ENCODE data around the gene EFHB.
"Not testable (repeated sequence)": the region's sequence is repeated elsewhere in the genome, so short reads cannot be mapped to it uniquely, and the experiment has no call there.

Gene EFHB, protein sequence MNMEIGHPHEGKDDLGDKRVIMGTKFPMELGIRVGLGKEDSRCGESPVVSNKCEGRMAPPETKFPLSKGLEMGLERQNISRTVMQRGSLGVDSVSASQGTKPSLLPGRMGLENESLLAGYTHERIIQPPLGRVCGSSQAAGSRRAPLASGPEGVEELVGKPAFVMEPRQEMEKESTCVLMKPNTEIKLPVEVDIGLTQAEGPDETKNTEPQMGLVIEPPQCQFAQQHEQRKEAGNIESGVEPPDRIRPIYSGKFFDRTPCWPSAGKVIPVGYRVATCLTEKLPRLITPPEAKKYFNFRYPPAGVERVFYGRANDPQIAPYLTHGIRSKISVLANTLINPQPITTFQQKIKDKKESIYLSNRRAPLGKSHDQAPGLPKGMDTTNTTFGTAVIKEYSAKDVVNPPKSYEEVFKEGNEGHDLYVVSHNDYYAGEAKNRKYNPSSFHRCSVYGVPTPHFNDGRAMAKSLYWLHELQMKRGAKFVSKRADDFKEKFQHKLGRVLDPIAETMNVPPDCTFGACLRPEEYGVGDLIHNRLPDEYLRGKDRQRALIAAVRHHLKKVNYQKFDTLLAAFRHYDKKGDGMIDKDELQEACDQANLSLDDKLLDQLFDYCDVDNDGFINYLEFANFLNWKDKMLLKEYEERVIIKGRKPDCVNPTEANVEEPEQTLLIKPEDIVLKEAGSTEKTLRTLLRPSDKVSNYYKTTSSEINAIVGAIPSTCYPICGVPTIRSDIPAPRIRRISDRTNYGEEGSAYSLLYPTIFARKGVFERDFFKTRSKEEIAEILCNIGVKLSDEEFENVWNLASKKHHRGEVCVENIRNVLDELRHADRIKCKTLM

DNA sequence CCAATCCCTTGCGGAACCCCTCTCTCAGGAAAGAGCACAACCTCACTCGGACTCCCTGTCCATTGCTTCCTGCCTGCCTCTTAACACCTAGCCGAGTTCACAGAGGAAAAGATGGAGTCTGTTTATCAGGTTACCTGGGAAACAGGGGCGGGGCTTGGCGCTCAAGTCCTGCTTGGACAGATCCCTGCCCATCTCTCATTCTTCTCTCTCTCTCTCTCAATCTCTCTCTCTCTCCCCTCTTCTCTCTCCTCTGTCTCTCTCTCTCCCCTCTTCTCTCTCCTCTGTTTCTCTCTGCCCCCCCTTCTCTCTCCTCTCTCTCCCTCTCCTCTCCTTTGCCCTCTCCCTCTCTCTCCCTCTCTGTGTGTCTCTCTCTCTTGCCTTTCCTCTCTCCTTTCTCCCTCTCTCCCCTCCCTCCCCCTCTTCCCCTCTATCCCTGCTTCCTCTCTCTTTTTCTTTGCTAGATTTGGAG, at the start of gene EFHB:
Gene EFHB (minus strand): TSS at position 120 of the 469 bp plus-strand sequence. CDS start 199 bp downstream, outside the sequence.
- peak; percentile 26 for DNase-seq

DNA sequence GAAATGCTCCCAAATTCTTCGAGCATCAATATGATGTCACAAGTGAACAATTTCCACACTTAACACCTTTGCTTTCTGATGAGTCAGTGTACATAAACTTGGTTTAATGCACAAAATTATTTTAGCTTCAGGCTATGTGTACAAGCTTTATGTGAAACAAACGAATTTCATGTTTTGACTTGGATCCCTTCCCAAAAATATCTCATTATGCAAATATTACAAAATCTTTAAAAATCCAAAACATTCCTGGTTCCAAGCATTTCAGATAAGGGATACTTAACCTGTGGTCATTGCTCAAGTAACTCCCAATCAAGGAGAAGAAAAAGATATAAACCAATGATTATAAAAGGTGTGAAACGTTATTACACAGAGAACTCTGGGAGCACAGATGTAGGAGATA, 38.0 kb upstream of the EFHB start:
- no peak for DNase-seq

DNA sequence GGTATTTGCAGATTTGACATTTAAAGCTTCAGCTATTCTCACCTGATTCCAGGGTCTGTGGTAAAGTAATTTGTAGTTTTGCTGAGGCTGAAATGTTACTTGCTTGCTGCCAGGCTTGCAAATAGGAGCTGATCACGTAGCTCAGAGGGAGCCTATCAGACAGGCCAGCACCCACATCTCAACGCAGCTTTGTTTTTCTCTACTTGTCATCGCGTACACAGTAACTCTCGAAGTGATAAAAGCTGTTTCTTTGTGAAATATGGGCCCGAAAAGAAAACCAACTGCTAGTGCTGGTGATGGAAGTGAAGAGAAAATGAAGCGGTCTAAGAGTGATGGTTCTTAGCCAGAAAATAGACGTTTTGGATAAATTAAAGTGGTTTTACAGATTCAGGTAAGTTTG, 36.3 kb upstream of the EFHB start:
- no peak for DNase-seq

DNA sequence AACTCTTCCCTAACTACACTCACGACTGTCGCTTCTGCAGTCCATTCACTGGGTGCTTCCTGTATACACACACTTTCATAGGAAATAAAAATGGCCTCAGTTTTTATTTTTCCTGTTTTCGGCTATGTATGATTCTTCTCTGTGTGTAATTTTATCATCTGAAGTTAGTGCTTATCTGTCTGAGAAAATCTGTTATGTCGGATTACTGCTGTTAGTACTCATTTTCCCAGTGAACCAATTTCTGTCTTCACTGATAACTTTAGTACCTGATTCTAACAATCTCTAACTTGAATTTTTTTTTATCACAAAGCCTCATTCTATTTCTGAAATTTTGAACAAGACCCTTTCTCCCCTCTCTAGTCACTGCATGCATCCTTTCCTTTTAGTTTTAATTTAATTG, 33.8 kb upstream of the EFHB start:
- DNase-seq, result no peak

DNA sequence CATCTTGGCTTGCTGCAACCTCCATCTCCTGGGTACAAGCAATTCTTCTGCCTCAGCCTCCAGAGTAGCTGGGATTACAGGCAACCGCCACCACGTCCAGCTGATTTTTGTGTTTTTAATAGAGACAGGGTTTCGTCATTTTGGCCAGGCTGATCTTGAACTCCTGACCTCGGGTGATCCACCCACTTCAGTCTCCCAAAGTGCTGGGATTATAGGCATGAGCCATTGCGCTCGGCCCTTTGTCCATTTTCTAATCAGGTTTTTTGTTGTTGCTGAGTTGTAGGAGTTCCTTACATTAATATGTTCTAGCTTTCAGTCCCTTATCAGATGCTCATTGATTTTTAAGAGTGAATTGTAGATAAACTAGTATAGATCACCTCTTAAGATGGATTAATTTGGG, 33.2 kb upstream of the EFHB start:
- no peak for DNase-seq

DNA sequence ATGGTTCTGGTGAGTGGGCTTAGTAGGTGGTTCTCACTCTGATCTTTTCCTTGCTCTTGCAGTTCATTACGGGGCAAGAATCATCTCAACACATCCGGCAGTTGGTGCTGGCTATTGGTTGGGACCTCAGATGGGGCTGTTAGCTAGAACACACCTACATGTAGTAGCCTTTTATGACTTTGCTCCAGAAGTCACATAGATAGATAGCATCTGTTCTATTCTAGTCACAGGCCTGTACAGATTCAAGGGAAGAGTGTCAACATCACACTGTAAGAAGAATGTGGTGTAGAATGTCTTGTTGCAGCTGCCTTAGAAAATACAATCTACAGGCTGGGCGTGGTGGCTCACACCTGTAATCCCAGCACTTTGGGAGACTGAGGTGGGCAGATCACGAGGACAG, 27.9 kb upstream of the EFHB start:
- no peak for DNase-seq

DNA sequence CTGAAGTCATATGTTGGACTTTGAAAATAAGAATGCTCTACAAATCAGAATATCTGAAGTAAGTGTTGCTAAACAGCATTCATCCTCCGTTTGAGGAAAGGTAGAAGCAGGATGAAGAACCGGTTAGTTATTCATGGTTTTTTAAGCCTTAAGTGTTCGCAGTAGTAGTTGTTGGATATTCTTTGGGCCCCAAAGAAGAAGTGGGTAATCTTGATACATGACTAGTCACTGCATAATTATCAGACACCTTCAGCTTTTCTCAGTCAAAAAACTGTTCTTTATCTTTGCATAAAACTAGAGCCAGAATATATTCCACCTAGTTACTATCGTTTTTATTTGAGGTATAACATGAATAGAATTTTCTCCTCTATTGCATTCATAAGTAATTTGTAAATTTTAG, 26.7 kb upstream of the EFHB start:
- DNase-seq, result no peak

DNA sequence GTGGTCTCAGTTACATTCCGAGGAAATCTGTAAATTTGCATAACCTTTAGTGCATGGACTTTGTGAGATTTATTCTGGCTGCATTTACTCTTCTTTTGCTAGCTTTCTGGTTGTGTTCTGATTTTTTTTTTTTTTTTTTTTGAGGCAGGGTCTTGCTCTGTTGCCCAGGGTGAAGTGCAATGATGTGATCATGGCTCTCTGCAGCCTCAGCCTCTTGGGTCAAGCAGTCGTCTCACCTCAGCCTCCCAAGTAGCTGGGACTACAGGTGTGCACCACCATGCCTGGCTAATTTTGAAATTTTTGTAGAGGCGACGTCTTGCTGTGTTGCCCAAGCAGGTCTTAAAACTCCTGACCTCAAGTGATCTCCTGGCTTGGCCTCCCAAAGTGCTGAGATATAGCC, 25.5 kb upstream of the EFHB start:
- DNase-seq, result no peak

DNA sequence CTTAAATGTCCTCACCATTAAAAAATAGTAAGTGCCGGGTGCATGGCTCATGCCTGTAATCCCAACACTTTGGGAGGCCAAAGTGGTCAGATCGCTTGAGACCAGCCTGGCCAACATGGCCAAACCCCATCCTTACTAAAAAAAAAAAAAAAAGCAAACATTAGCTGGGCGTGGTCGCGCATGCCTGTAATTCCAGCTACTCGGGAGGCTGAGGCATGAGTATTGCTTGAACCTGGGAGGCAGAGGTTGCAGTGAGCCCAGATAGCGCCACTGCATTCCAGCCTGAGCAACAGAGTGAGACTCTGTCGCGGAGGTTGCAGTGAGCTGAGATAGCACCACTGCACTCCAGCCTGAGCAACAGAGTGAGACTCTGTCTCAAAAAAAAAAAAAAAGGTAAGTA, 23.3 kb upstream of the EFHB start:
- not testable (repeated sequence) for DNase-seq

DNA sequence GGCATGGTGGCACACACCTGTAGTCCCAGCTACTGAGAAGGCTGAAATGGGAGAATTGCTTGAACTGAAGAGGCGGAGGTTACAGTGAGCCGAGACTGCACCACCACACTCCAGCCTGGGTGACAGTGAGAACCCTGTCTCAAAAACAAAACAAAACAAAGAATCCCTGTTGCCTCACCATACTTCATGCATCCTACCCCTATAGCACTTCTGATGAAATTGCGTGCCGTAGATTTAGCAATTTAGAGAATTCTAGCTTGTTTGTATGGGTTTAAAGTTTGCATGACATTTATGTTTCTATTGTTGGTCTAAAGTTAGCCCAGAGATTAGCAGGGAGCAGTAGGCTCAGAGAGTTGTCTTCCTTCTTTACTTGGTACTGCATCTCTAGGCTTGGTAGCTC, 20.7 kb upstream of the EFHB start:
- no peak for DNase-seq

DNA sequence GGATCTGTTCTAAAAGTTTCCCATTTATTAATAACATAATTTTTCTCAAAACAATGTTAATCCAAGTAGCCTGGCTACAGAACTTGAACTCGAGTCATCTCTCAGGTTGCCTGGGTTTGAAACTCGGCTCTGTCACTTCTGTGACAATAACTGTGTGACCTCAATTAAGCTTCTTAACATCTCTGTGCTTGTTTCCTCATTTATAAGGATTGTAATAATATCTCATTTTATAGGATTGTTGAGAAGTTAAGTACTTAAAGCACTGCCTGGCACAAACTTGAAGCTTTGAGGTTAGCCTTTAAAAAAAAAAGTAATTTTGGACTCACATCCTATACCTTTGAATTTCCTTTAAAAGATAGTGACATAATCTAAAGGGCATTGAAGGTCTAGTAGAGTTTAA, 16.3 kb upstream of the EFHB start:
- DNase-seq, result no peak

DNA sequence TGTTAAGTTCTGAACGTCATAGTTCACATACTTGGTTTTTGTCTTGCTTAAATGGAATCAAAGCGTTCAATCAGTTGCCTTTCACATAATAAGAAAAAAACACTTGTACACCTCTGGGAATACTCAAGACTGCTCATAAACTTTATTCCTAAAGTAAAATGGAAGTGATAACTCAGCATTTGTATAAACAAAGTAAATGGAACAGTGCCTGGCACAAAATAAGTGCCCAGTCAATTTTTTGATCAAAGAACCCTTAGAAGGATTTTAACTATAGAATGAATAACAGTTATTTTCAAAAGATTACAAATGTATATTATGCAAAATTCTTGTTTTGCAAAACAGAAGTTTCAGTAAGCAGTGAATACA, 14.2 kb upstream of the EFHB start:
- DNase-seq, result no peak

DNA sequence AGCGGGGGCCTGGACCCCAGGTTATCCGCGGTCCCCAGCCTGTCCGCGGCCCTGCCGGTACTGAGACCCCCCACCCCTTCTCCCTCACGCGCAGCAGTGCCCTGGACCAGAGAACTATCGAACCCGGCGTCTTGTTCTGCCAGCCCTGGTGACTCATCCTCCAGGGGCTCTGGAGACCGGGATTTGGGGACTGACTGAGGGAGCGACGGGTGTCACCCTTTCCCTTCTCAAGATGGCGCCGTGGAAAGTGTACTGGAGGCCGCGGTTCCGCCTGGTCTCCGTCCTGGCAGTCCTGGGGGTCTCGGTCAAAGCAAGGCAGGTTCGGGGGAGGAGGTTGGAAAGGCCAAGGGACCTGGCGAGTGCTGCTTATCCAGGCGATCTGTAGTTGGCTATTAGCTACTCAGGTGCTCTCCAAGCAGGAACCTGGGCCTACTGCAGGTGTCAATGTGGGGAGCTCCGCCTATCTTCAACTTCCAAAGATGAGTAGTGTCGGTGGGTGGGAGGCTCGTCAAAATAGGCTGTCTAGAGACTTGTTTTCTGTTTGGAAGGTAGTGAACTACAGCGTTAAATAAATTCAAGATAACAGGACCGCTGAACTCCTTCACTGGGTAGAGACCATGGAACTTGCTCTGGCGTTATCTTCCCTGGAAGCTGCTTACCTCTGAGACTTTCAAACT, 13.7 kb upstream of the EFHB start:
- DNase-seq, result peak; percentile 64

DNA sequence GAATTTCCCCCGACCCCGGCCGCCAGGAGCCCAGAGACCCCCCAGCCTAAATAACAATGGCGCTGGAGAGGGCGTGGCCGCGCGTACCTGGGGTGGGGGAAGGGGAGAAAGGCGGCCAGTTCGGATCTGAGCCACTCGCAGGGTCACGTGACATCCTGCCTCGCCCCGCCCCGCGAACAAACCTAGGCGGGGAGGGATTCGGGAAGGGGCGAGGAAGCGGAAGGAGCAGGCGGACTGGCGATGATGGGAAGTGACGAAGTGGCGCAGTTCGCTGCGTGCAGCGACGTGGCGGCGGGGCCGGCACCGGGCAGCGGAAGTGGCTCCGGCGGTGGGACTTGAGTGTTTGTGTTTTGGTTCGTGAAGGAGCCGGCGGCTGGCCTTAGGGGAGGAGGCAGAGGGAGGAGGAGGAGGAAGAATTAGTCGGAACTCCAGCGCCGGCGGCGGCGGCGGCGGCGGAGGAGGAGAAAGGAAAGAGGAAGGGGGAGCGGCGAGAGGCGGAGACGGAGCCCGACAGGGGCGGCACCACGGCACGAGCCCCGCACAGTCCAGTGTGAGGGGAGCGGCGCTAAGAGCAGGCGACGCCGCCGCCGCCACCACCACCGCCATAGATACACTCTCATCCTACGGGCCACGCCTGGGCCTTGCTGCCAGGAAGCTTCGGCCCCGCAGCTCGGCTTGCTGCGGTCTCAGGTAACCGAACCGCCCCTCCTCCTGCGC, 13.0 kb upstream of the EFHB start, which contains the start of gene RAB5A:
Gene RAB5A (plus strand): TSS at position 266 of the 717 bp plus-strand sequence. CDS start 3,802 bp downstream, outside the sequence.
- peak; percentile 99 for DNase-seq

DNA sequence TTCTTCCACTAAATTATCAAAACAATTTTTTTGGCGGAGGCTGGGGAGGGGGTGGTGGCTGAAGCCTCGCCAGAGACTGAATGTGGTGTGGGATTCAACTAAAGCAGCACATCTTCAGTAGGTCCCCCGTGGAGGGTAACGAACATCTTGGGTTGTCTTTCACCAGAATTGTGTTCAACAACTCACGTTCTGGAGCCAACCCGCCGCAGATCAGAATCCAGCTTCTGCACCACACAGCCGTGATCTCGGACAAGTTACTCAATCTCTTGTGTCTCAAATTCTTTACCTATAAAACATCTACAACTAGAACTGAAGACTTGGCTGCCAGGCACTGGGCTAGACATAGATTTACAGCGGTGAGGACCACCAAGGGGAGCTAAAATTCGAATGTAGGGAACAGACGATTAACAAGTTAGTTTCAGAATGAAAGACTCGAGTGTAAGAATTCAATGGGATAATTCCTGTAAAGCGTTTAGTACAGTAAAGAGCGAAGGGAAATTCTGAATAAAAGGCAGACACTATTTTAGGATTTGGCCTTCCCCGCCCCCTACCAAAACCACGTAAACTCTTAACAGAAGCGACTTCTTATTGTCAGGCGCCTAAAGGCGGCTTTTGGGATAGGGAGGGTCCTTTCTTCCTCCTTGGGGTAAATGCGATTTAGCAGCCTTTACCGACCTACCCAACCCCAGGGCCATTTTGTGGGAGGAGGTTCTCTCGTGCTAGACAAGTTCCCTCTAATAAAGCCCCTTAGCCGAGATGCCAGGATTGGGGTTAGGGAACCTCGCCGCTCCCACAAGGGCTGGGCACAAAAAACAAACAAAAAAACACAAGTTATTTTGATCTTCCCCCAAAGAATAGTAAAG, 12.2 kb upstream of the EFHB start:
- peak; percentile 23 for DNase-seq

DNA sequence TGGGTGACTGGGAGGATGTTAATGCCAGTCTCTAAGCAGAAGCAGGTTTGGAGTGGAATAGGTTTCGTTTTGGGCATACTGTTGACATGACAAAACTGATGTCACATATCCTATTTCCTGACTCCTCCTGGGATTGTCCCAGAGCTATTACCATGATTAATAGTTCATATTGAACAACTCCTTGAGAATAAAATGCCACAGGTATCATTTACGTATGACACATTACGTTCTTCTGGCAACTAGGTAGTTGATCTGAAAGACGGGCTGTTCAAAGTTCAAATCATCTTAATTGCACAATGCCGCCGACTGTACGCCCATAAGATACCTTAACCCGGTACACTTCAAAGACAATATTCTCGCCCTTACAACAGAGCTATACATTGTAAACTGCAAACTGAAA, 11.5 kb upstream of the EFHB start:
- DNase-seq, result no peak

DNA sequence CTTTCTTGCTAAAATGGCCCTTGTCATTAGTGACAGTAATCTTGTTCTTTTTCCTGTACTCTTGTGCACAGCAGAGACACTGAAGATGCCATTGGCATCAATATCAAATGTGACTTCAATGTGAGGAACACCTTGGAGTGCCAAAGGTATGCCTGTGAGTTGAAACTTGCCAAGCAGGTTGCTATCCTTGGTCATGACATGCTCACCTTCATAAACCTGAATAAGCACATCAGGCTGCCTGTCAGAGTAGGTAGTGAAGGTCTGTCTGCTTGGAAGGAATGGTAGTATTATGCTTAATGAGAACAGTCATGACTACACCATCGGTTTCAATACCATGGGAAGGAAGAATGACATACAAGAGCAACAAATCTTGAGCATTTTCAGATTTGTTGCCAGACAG, 6.6 kb upstream of the EFHB start:
- no peak for DNase-seq

DNA sequence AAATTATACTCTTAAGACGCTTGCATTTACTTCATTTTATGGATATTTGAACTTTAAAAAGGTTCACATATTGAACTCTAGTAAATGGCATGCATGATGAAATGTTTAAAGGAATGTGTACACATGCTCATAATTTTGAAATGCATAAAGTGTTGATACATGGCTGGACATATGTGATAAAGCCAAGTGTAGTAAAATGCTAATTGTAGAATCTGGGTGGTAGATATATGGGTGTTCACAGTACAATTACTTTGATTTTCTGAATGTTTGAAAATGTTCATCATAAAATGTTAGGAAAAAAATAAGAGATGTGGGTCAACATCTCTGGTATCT, 4.2 kb upstream of the EFHB start:
- DNase-seq, result no peak

DNA sequence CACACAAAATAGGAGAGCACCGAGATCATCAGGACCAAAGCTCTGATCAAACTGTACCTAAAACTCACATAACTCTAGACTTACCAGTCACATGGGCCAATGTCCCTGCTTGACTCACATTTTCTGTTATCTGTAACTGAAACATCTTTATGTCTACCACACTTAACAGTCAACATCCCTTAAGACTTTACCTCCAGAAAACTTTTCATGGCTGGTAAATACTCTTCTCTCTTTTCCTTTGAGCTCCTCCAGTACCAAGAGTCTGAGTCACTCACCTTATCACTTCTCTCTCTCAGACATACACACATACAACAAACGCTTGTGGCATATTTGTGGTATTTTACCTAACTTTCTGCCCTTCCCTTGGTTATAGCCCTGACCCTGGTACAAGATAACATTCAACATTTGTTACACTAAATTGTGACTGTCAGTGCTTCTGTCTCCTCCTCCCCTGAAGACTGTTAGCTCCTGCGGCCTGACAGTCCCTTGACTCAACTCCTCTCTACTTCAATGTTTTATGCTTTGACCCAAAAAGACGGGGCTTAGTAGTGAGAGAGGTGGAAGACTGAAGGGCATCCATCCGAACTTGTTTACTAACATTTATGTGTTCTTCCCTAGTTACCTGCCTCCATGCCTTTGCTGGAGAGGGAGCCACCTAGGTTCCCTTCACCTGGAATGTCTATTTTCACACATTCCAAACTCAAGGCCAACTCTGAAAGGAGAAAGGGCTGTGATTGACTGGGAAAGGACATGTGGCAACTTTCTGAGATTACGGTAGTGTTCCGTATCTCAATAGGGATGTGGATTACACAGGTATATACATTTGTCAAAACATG, 3.7 kb upstream of the EFHB start:
- DNase-seq, result no peak

DNA sequence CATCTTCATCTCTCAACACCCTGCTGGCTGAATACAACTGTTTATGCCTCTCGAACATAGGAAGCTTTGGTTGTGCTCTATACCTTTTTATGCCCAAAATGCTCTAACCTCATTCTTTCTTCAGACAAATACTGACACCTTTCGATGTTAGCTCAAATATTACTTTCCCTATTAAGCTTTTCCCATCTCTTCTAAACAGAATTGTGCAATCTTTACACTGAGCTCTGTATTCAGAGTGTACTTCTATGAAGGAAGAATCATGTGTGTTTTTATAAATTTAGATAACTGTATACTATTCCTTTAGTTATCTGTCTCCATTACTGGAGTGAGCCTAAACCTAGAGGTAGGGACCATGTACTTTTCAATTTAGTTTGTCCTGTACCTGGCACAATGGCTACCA, 1.6 kb downstream of the EFHB start:
- no peak for DNase-seq

DNA sequence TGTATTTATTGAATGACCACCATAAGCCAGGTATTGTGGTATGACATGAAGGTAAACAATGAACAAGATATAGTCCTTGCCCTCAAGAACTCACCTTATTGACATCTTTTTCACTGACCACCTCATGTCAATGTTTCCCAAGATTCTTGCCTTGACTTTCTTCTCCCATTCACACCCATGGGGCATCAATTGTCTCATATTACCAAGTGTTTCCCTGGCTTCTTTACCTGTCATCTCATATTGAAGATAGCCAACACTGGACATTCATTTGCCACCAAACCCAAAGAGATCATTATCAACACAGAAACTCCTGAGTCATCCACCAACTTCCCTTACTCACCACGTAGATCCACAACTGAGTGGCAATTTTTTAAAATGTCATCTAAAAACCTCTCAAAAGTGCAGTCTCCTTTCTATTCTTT, 2.2 kb downstream of the EFHB start:
- no peak for DNase-seq

All from femur (tissue), 1 donor.